Activated T-cell treated with anti-CD3 and anti-CD28 coated beads, Interleukin-2, amount 50 U/mL, for 4 hours (primary cell): ENCODE measurements around the gene NCF1. TPM values are rescaled to one million over a fixed set of nuclear protein-coding genes. Genes with fewer than 3 reads are reported as not detected.
"Not testable (repeated sequence)": the region's sequence is repeated elsewhere in the genome, so short reads cannot be mapped to it uniquely, and the experiment has no call there.

Experiments
- ATAC-seq, 2 donors: fragments of 200-7000 bp; cut with Tn5 transposase; one replicate each; pipeline ENCODE4 v1.10.0; 2021
- DNase-seq: peaks from one replicate; pipeline ENCODE4 v3.0.0-alpha.2; 2020
- H3K27me3 Mint-ChIP-seq: one replicate; pipeline ENCODE4 v1.8.0; 2021; ENCODE audit warnings: low read depth, mixed read lengths
- H3K36me3 Mint-ChIP-seq: one replicate; pipeline ENCODE4 v1.8.0; 2022; ENCODE audit warnings: mixed read lengths; ENCODE audit not compliant: insufficient read depth
- H3K4me1 Mint-ChIP-seq: one replicate; pipeline ENCODE4 v1.8.0; 2021; ENCODE audit warnings: low read depth, mixed read lengths
- H3K4me3 Mint-ChIP-seq: one replicate; pipeline ENCODE4 v1.8.0; 2021; ENCODE audit warnings: mild to moderate bottlenecking, moderate library complexity, mixed read lengths
- H3K9me3 Mint-ChIP-seq: one replicate; pipeline ENCODE4 v1.8.0; 2021; ENCODE audit warnings: mixed read lengths
- total RNA-seq, 3 donors: library from RNA; stranded (reverse); gene quantifications; one replicate each; pipeline ENCODE4 v1.2.1, GENCODE V29; 2021

The NCF1 gene
- 1 to 10 TPM in 1 of 3 donors, under 1 TPM in 1, not detected in 1; 0.63 to 1.1 TPM for total RNA-seq

DNA sequence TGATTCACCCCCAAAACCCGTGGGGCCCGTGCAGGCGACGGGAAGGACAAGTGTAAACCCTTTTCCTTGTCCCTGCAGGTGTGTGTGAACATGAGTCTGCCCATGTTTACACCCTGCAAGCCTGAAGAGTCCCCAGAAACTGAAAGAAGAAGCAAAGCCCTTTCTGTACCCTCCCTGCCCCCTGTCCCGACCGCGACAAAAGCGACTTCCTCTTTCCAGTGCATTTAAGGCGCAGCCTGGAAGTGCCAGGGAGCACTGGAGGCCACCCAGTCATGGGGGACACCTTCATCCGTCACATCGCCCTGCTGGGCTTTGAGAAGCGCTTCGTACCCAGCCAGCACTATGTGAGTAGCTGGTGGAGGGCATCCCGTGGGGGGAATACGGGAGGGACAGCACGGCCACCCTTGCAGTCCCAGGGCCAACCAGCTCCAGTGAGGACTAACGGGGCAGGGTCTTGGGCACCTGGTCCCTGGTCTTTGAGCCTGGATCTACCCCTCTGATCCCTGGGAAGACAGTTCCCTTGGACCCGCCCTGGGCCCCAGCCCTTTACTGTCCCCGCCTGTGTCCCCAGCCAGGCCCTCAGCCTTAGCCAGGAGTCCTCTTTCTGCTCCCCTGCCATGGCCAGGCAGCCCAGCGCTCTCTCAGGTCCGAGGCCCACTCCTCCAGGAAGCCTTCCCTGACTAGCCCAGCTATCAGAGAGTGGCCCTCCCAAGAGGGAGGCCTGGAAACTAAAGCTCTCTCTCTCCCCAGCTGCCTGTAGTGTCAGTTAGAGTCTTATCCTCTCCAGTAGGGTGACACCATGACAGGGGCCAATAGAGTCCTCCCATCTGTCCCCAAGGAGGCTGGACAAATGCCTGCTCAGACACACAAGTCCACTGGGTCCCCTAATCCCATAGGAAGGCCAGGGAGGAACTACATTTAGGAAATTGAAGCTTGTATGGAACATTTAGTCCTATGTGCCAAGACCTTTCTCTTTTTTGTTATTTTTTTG lies at the start of gene NCF1:
NCF1 (plus strand) TSS at position 252 of the 991 bp plus-strand sequence; CDS start at position 273, 21 bp downstream.
- H3K4me3 Mint-ChIP-seq, DNase-seq, H3K9me3 Mint-ChIP-seq, H3K4me1 Mint-ChIP-seq, H3K27me3 Mint-ChIP-seq, H3K36me3 Mint-ChIP-seq: not testable (repeated sequence)
- ATAC-seq = peak in 1 of 2 donors; percentile 48

DNA sequence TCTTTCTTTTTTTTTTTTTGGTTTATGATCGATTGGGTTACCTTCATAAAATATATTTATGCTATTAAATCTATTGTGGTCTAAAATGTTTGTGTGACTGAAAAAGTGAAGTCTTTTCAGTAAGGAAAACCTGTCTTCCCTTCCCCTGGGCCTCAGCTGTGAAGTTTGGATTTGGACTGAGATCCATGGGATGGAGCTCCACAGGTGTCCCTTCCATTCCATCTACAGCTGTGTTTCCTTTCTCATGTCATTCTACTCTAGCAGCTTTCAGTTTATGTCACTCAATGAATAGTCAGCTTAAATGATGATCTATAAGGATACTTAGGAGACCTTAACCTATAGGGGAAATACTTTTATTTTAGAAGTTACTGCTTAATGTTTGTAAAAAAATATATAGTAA lies 48.0 kb upstream of the NCF1 start:
- no peaks in the 10 kb centered on the region for H3K27me3 Mint-ChIP-seq
- H3K4me1 Mint-ChIP-seq = peaks cover 4% of the 10 kb centered on the region
- H3K36me3 Mint-ChIP-seq = peaks cover 8% of the 10 kb centered on the region
- ATAC-seq (no peak), DNase-seq (no peak)
- H3K4me3 Mint-ChIP-seq = no peak overlapping the region
- no peaks in the 10 kb centered on the region for H3K9me3 Mint-ChIP-seq

DNA sequence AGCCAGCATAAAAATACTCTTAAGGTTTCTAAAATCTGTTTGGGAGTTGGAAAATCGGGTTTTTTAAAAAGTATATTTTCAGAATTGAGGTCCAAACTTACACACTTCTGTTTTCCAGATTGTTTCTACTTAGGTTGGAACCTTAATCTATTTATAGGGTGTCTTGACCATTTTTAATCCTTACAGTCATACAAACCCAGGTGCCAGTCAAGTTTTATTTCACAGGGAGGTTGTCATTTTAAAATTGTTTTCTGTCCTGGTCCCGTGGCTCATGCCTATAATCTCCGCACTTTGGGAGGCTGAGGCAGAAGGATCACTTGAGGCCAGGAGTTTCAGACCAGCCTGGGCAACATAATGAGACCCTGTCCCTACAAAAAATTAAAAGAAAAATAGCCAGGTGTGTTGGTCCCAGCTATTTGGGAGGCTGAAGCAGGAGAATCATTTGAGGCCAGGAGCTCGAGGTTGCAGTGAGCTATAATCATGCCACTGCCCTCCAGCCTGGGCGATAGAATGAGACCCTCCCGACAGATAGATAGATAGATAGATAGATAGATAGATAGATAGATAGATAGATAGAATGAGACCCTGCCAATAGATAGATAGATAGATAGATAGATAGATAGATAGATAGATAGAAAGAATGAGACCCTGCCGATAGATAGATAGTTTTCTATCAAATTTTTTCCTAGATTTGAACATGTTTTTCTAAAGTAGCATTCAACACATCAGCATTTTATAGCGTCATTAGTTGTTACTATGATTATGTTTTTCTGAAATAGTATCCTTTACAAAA lies 47.3 kb upstream of the NCF1 start:
- ATAC-seq (no peak), DNase-seq (no peak)
- Mint-ChIP-seq H3K9me3 (no peaks in the 10 kb centered on the region), H3K27me3 (no peaks in the 10 kb centered on the region), H3K4me3 (no peak overlapping the region), H3K36me3 (peaks cover 10% of the 10 kb centered on the region), H3K4me1 (peaks cover 4% of the 10 kb centered on the region)

DNA sequence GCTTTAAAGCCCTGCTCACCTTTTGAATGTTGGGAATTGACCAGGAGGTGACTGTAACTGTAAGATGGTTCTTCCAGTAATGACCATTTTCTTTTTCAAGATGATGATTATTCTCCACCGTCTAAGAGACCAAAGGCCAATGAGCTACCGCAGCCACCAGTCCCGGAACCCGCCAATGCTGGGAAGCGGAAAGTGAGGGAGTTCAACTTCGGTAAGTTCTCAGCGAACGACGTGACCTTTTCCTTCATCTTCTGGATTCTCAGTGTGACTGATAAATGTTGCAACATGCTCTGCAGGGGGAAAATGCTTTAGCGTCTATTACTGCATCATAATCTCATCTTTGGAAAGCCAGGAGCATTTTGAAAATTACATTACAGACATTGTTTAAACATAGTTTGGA lies 45.1 kb upstream of the NCF1 start:
- H3K9me3 Mint-ChIP-seq, DNase-seq, H3K27me3 Mint-ChIP-seq, H3K4me1 Mint-ChIP-seq, H3K4me3 Mint-ChIP-seq, H3K36me3 Mint-ChIP-seq, ATAC-seq: not testable (repeated sequence)

DNA sequence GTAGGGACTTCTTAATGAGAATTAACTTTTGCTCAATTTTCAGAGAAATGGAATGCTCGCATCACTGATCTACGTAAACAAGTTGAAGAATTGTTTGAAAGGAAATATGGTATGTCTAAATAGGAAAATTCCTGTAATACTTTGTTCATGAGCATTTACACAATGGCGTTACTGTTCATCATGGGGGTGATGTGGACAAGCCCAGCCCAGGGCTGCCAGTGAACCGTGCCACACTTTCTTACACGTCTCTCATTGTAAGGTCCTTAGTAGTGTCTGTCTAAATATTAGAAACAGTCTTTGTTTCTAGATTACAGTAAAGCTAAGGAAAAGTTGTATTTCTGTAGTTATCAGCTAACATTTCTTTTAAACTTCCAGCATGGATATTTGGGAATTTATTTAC lies 43.6 kb upstream of the NCF1 start:
- H3K27me3 Mint-ChIP-seq, H3K36me3 Mint-ChIP-seq, H3K4me1 Mint-ChIP-seq, H3K9me3 Mint-ChIP-seq, ATAC-seq, DNase-seq, H3K4me3 Mint-ChIP-seq: not testable (repeated sequence)

DNA sequence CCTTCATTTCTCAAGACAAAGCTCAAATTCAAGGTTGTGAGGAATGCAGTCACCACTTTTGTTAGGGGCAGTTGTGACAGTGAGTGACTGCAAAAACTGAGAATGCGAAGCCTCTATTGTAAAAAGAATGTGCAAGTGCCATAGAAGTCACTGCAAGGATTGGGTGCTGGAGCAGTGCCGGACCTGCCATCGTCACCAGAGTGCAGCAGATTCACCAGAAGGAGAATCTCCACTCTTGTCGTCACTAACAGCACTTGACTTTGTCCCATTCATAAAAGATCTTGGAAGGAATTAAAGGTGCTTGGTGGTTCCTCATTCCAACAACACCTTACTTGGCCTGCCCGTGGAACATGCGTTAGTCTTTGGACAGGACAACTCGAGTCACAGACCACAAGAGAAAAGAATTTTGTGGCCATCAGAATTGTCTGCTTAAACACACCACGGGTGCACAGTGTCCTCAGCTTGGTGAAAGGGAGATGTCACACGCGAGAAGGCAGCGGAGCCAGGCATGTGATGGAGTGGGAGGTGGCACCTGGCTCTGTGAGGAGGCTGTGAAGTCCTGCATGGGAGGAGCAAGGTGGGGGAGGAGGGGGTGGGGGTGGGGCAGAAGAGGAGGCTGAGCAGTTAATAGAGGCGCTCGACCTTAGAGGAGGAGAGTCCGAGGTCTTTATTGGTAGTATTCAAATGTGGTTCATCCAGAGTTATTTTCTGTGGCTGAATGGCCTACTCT lies 33.7 kb upstream of the NCF1 start:
- not testable (repeated sequence) for H3K9me3 Mint-ChIP-seq, H3K4me3 Mint-ChIP-seq, H3K4me1 Mint-ChIP-seq, H3K36me3 Mint-ChIP-seq, DNase-seq, ATAC-seq, H3K27me3 Mint-ChIP-seq

DNA sequence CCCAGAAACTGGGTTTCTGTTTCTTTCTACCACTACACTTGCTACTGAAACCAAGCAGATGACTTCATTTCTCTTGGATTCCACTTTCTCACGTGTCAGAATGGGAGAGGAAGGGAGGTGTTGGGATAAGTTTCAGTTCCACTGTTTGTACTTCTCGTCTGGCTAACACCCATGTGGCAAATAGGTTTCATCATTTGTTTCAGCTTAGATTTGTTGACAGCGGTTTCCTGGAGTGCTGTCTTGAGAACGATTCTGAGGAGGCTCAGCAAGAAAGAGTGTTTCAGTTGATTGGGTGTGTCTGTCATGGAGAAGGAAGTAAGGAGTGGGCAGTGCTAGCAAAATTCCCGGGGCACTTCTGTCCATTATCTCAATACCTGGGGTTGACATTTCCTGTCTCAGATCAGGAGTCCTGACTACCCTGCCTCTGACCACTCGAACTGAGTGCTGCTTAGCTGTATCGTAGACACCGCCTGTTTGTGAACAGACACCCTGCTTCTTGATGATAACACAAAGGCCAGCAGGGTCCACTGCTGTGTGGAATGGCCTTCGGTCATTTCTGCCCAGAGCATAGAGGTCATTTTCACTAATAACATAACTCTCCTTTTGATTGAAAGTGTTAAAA lies 29.8 kb upstream of the NCF1 start:
- H3K4me1 Mint-ChIP-seq, ATAC-seq, DNase-seq, H3K9me3 Mint-ChIP-seq, H3K4me3 Mint-ChIP-seq, H3K36me3 Mint-ChIP-seq, H3K27me3 Mint-ChIP-seq: not testable (repeated sequence)

DNA sequence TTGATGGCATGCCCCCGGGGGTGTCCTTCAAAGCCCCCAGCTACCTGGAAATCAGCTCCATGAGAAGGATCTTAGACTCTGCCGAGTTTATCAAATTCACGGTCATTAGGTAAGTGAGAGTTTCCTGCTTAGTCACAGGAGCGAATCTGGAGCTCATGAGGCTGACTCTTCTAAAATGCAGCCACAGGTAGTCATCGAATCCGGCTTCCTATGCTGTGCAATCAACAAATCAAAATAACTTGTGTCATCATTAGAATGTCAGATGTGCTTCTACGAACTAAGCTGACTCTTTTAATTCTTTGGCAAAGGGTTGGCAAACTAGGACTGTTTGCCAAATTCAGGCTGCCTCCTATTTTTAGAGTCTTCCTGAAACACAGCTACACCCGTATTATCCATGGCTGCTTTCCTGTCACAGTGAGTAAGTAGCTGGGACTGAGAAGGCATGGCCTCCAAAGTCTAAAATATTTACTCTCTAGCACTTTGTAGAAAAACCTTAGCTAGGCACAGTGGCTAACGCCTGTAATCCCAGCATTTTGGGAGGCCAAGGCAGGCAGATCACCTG lies 19.8 kb upstream of the NCF1 start:
- not testable (repeated sequence) for ATAC-seq, H3K4me1 Mint-ChIP-seq, DNase-seq, H3K36me3 Mint-ChIP-seq, H3K27me3 Mint-ChIP-seq, H3K9me3 Mint-ChIP-seq, H3K4me3 Mint-ChIP-seq

DNA sequence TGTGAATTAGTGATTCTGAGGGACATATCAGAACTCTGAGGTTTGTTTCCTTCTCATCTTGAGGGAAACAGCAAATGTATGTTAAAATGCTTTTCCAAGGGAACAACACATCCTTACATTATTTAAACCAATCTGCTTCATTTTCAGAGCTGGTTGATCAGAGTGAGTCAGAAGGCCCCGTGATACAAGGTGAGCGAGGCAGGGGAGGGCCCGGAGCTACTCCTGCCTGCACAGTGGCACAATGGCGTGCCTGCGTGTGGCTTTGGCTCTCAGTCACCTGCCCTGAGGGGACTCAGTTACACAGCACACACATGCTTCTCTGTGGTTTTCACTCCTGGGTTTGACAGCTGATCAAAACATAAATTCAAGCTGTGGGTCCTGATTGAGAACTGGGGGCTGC lies 17.1 kb upstream of the NCF1 start:
- not testable (repeated sequence) for DNase-seq, ATAC-seq, H3K9me3 Mint-ChIP-seq, H3K27me3 Mint-ChIP-seq, H3K36me3 Mint-ChIP-seq, H3K4me3 Mint-ChIP-seq, H3K4me1 Mint-ChIP-seq

DNA sequence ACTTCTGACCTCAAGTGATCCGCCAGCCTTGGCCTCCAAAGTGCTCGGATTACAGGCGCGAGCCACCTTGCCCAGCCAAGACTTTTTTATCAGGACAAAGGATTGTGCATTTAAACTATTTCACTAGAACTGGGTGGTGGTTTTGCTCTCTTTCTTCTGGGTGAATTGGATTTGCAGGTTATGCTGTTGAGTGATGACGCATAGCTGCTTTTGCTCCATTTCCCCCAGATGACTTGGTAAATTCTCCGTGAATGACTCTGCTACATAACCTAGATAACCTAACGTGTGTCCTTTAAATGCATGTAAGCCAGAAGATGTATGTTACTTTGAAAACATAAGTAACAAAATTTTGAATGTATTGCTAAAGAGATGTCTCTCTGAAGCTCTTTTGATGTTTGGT lies 15.5 kb upstream of the NCF1 start:
- H3K27me3 Mint-ChIP-seq, H3K4me3 Mint-ChIP-seq, DNase-seq, H3K36me3 Mint-ChIP-seq, ATAC-seq, H3K4me1 Mint-ChIP-seq, H3K9me3 Mint-ChIP-seq: not testable (repeated sequence)

DNA sequence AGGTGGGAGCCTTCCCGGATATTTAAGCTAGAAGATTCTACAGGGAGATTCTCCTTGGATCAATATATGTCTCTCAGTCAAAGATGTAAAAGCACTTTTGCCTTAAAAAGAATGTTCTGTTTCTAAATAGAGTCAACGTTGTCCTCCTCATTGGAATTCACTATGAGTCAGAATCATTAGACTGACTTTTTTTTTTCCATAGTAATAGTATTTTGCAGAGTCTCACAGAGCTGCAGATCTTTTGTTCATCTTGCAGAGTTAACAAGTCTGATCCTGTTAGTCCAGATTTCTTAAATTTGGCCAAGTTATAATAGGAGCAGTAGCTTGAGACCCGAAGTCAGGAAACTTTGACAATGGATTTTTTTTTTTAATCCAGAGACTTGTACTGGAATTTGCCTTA lies 14.8 kb upstream of the NCF1 start:
- ATAC-seq, H3K4me3 Mint-ChIP-seq: not testable (repeated sequence)

DNA sequence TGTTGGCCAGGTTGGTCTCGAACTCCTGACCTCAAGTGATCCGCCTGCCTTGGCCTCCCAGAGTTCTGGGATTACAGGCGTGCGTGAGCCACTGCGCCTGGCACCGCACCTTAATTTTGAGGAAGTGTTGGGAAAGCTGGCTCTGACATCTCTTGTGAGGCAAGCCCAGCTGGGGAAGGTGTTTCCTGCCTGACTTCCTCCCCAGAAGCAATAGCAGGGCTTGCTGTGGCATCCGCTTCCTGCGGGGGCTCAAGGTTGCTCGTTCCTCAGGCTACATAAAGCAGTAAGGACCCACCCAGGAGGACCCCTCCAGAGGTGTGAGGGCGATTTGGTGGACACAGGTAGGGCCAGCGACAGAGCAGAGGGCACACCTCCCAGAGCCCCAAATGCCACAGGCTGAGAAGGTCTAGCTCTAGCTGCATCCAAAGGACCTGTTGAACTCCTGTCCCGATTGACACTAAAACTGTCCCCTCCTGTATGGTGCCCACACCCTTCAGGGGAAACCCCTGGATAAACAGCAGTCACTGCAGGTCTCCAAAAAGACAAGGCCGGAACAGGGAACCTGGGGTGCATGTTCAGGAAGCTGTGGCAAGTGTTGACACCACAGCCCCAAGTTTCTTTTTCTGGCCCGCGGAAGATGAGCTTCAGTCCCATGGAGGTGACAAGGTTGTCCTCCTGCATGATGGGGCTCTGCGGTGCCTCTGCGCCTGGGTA lies 8.4 kb upstream of the NCF1 start:
- not testable (repeated sequence) for H3K9me3 Mint-ChIP-seq, DNase-seq, H3K4me1 Mint-ChIP-seq, H3K4me3 Mint-ChIP-seq, H3K27me3 Mint-ChIP-seq, H3K36me3 Mint-ChIP-seq
- ATAC-seq = peak; percentile 56 to 64

More for the DNA sequence above, 14.8 kb upstream of the NCF1 start:
- H3K9me3 Mint-ChIP-seq, DNase-seq, H3K4me1 Mint-ChIP-seq, H3K27me3 Mint-ChIP-seq, H3K36me3 Mint-ChIP-seq: not testable (repeated sequence)

DNA sequence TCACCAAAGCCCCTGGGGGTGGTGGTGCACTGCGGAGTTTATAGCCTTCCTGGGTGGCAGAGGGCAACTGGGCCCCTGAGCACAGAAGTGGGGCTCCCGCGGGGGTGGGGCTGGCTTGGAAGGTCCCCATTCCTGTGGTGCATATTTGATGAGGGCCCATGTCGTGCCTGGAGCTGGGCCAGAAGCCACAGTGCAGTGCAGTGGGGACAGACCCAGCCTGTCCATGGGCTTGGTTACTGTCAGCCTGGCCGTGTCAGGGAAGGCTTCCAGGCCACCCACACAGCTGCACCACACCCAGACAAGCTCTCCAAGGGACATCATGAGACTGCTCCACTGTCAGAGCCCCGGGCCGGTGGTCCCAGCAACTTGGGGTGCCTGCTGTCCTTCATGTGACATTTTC lies 7.3 kb upstream of the NCF1 start:
- H3K9me3 Mint-ChIP-seq, H3K27me3 Mint-ChIP-seq: not testable (repeated sequence)

More for the DNA sequence above, 7.3 kb upstream of the NCF1 start:
- DNase-seq, H3K36me3 Mint-ChIP-seq, ATAC-seq, H3K4me3 Mint-ChIP-seq, H3K4me1 Mint-ChIP-seq: not testable (repeated sequence)
